Measurements from ENCODE around the gene COL18A1. TPM values are rescaled to one million over a fixed set of nuclear protein-coding genes. Genes with fewer than 3 reads are reported as not detected.
"Not testable (repeated sequence)": the region's sequence is repeated elsewhere in the genome, so short reads cannot be mapped to it uniquely, and the experiment has no call there.

The COL18A1 gene
- total and polyA plus RNA-seq, 9 of the 15 experiments (the other 6 are each of a cell fraction or from before 2014, with no cell fraction given): 0.14 to 16.4 (median 2.0) TPM

GRCh38 chr21:45530423-45531113, 125.6 kb downstream of the COL18A1 start:
- Histone ChIP-seq H4K20me1 (replicated peaks; ENCODE audit: control insufficient read depth, insufficient read depth, low read length) (peaks cover 4% of the 10 kb centered on the region; the same call in 1 of the 2 replicates), H3K27me3 (ENCODE audit: control insufficient read depth in 2 of 2, insufficient read depth in 2 of 2, low read length in 2 of 2) (no peaks in the 10 kb centered on the region), H2AFZ (ENCODE audit: low read depth, low read length) (no peak overlapping the region), H3K9me1 (ENCODE audit: control insufficient read depth, insufficient read depth, low read length) (no peaks in the 10 kb centered on the region), H3K4me3 (no peak overlapping the region), H3K4me1 (replicated peaks in 1 of 2; ENCODE audit: control insufficient read depth in 2 of 2, insufficient read depth in 2 of 2, low read length in 2 of 2) (peaks cover 0 to 44% of the 10 kb centered on the region in 2 experiments; a peak in 2 of 5 replicates), H3K27ac (ENCODE audit: extremely low read depth, low read depth, low read length) (no peak overlapping the region), H3K36me3 (ENCODE audit: control insufficient read depth, insufficient read depth, low read length) (peaks cover 92% of the 10 kb centered on the region), H3K79me2 (ENCODE audit: control insufficient read depth, insufficient read depth, low read length) (peaks cover 27% of the 10 kb centered on the region), H3K4me2 (ENCODE audit: insufficient read depth, low read length) (no peak overlapping the region), H3K9ac (ENCODE audit: insufficient read depth in 1 of 2, low read depth in 2 of 2, low read length in 2 of 2) (no peak overlapping the region), H3K9me3 (replicated peaks; ENCODE audit: control insufficient read depth, insufficient read depth, low read depth, low read length) (no peaks in the 10 kb centered on the region)
- DNase-seq (ENCODE audit: extremely low read depth in 1 of 4, low spot score in 3 of 4) (no peak), FAIRE-seq (no peak), ATAC-seq (no peak)
- in situ Hi-C loops (cut with MboI) (no loop called here), intact Hi-C loops (cut with micrococcal nuclease) (no loop called here)
- 98% methylated on average over 12 of the region's 50 CpGs for WGBS (ENCODE audit: insufficient coverage, low coverage, missing lambda C conversion rate)
- TF ChIP-seq ZBTB33 (CRISPR knock-in tag; IDR thresholded peaks at IDR 0.05) (peak; percentile 67), POLR2G (IDR thresholded peaks at IDR 0.05; ENCODE audit: low read depth, low read length) (peak; percentile 44), NCOA2 (IDR thresholded peaks at IDR 0.05; ENCODE audit: partially characterized antibody in 2 of 2) (no peak)
- ChIA-PET POLR2A (no interaction called here), CTCF (ENCODE audit: low intra/inter-chr PET ratio) (no interaction called here)
- no TSS peak for BruUV-seq (replicated peaks)

- intact Hi-C loops (cut with micrococcal nuclease); H3K9me3 ChIP-seq (replicated peaks; ENCODE audit: control insufficient read depth, insufficient read depth, low read depth, low read length); POLR2A ChIA-PET; H3K9me1 ChIP-seq (ENCODE audit: control insufficient read depth, insufficient read depth, low read length); H3K27me3 ChIP-seq (ENCODE audit: control insufficient read depth in 2 of 2, insufficient read depth in 2 of 2, low read length in 2 of 2); H2AFZ ChIP-seq (ENCODE audit: low read depth, low read length); DNase-seq (ENCODE audit: extremely low read depth in 1 of 4, low spot score in 3 of 4); H3K4me3 ChIP-seq; H3K4me2 ChIP-seq (ENCODE audit: insufficient read depth, low read length); CTCF ChIA-PET (ENCODE audit: low intra/inter-chr PET ratio); FAIRE-seq; H3K27ac ChIP-seq (ENCODE audit: extremely low read depth, low read depth, low read length); BruUV-seq (replicated peaks); H4K20me1 ChIP-seq (replicated peaks; ENCODE audit: control insufficient read depth, insufficient read depth, low read length); ATAC-seq; H3K9ac ChIP-seq (ENCODE audit: insufficient read depth in 1 of 2, low read depth in 2 of 2, low read length in 2 of 2); in situ Hi-C loops (cut with MboI): not testable (repeated sequence)
- peaks cover 31% of the 10 kb centered on the region for H3K79me2 ChIP-seq (ENCODE audit: control insufficient read depth, insufficient read depth, low read length)
- peaks cover 0 to 45% of the 10 kb centered on the region in 2 experiments; a peak in 2 of 5 replicates for H3K4me1 ChIP-seq (replicated peaks in 1 of 2; ENCODE audit: control insufficient read depth in 2 of 2, insufficient read depth in 2 of 2, low read length in 2 of 2)
- peaks cover 92% of the 10 kb centered on the region for H3K36me3 ChIP-seq (ENCODE audit: control insufficient read depth, insufficient read depth, low read length)
- 100% methylated on average over 4 of the region's 17 CpGs for WGBS (ENCODE audit: insufficient coverage, low coverage, missing lambda C conversion rate)
Observed at GRCh38 chr21:45531114-45531392, 126.1 kb downstream of the COL18A1 start.
